Lung (tissue), 12 donors: ENCODE measurements around the gene BMERB1. TPM values are rescaled to one million over a fixed set of nuclear protein-coding genes. Genes with fewer than 3 reads are reported as not detected.
A peak's percentile ranks its signal among the peaks of the same experiment; 100 is the strongest.

Experiments used
- ATAC-seq: fragments of 200-7000 bp; cut with Tn5 transposase; one replicate; pipeline ENCODE4 v1.9.1; 2020; ENCODE audit warnings: moderate number of reproducible peaks; ENCODE audit not compliant: insufficient read depth, low FRiP score
- DNase-seq, 3 donors: peaks; one replicate each; pipeline ENCODE4 v3.0.0-alpha.2; 2013 to 2017
- H3K27ac ChIP-seq, 2 donors: one replicate each; pipeline ENCODE4 v1.5.1; 2013; ENCODE audit warnings: mild to moderate bottlenecking in 2 of 2, moderate library complexity in 2 of 2, control low read depth in 1 of 2, inconsistent platforms in 1 of 2, low read depth in 1 of 2, low read length in 1 of 2
- H3K27me3 ChIP-seq, 3 donors: one replicate each; pipeline ENCODE4 v1.5.1; 2013; ENCODE audit warnings: low read length in 2 of 3; ENCODE audit not compliant: control insufficient read depth in 3 of 3, insufficient read depth in 3 of 3
- H3K36me3 ChIP-seq, 4 donors: one replicate each; pipeline ENCODE4 v1.5.1; 2013; ENCODE audit warnings: low read length in 4 of 4, mild to moderate bottlenecking in 1 of 4, moderate library complexity in 1 of 4; ENCODE audit not compliant: control insufficient read depth in 4 of 4, insufficient read depth in 4 of 4
- H3K4me1 ChIP-seq, 5 donors: one replicate each; pipeline ENCODE4 v1.5.1; 2013; ENCODE audit warnings: low read length in 5 of 5, mild to moderate bottlenecking in 2 of 5, moderate library complexity in 1 of 5; ENCODE audit not compliant: control insufficient read depth in 5 of 5, insufficient read depth in 5 of 5
- H3K4me3 ChIP-seq: one replicate; pipeline ENCODE4 v1.5.1; 2013; ENCODE audit warnings: mild to moderate bottlenecking, control low read depth, moderate library complexity
- H3K9ac ChIP-seq, 2 donors: one replicate each; pipeline ENCODE4 v1.5.1; 2013; ENCODE audit warnings: low read length in 2 of 2, control low read depth in 1 of 2; ENCODE audit not compliant: insufficient read depth in 1 of 2
- H3K9me3 ChIP-seq, 4 donors: one replicate each; pipeline ENCODE4 v1.5.1; 2013; ENCODE audit warnings: low read length in 3 of 4, mild to moderate bottlenecking in 1 of 4, moderate library complexity in 1 of 4; ENCODE audit not compliant: control insufficient read depth in 4 of 4, insufficient read depth in 3 of 4
- CTCF ChIP-seq: IDR thresholded peaks from 2 replicates; pipeline ENCODE4 v1.5.1; 2012; ENCODE audit warnings: mild to moderate bottlenecking; ENCODE audit errors: control extremely low read depth, extremely low read depth
- WGBS, 2 donors: extraction: QIAGEN DNeasy Blood & Tissue Kit; methylation state at CpG; one replicate each; pipeline ENCODE4 v1.1.7; 2013; 5-methylcytosine and 5-hydroxymethylcytosine counted together
- polyA plus RNA-seq, 2 donors: library from polyadenylated mRNA; stranded (reverse); fragments of 200-250 nt; gene quantifications; one replicate each; pipeline ENCODE4 v1.2.1, GENCODE V29; 2013
- total RNA-seq, 2 donors: library from RNA; depleted of rRNA in 1 of 2; stranded (reverse); fragments of >200 nt in 1 of 2; gene quantifications; one replicate each; pipeline ENCODE4 v1.2.1, GENCODE V29; 2014 to 2021
- donor health status: control.
- donor health status: control.
- donor health status: Bipolar disorder and iron deficiency.
- donor health status: healthy.
- donor health status: DM: yes; HTN: yes; CAD: no.

The BMERB1 gene
- total and polyA plus RNA-seq, 4 donors: 5.6 to 17.5 (median 7.9) TPM

DNA sequence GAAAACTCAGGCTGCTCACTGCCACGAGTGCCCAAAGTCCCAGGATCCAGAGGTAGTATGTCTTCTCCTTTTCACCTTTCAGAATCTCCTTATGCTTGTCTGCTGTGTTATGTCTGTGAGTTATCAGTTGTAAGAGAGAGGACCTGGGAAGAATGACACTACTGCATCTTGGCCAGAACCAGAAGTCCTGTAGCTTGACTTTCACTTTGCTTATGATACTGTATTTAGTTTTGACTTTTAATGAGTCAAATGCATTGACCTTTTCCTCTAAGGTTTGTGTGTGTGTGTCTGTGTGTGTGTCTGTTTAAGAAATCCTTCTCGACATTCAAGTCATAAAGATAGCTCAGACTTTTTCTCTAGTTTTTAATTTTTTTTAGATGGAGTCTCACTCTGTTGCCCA lies 43.4 kb downstream of the BMERB1 start:
- no peaks in the 10 kb centered on the region for H3K27me3 ChIP-seq
- DNase-seq (no peak), ATAC-seq (no peak)
- peaks cover 0 to 3% (median 0%) of the 10 kb centered on the region in 4 donors for H3K9me3 ChIP-seq
- no peak overlapping the region for H3K4me3 ChIP-seq
- H3K36me3 ChIP-seq: peaks cover 0 to 3% (median 0%) of the 10 kb centered on the region in 4 donors
- H3K27ac ChIP-seq: no peak overlapping the region
- no peak for TF ChIP-seq CTCF
- H3K9ac ChIP-seq: no peak overlapping the region
- peaks cover 0 to 5% (median 0%) of the 10 kb centered on the region in 5 donors for H3K4me1 ChIP-seq
- 81 to 93% methylated on average over 2 of the region's 2 CpGs for WGBS, 2 donors

- Histone ChIP-seq H3K9ac (no peak overlapping the region), H3K36me3 (peaks cover 0 to 3% (median 0%) of the 10 kb centered on the region in 4 donors), H3K27ac (peak overlapping the region in 1 of 2 donors; percentile 42), H3K4me3 (no peak overlapping the region), H3K4me1 (peaks cover 0 to 5% (median 0%) of the 10 kb centered on the region in 5 donors), H3K9me3 (no peaks in the 10 kb centered on the region), H3K27me3 (no peaks in the 10 kb centered on the region)
- DNase-seq (peak; percentile 27 to 58 (median 44)), ATAC-seq (peak; percentile 62)
- no peak for TF ChIP-seq CTCF
- 56 to 76% methylated on average over 3 of the region's 3 CpGs for WGBS, 2 donors
Measured at GRCh38 chr16:15482068-15482747, 47.8 kb downstream of the BMERB1 start.

GRCh38 chr16:15482748-15483298 lies 48.4 kb downstream of the BMERB1 start:
- no peak for DNase-seq
- 97 to 98% methylated on average over 7 of the region's 7 CpGs for WGBS, 2 donors
- Histone ChIP-seq H3K4me1 (peaks cover 0 to 6% (median 0%) of the 10 kb centered on the region in 5 donors), H3K36me3 (peaks cover 0 to 3% (median 0%) of the 10 kb centered on the region in 4 donors), H3K4me3 (no peak overlapping the region), H3K9ac (no peak overlapping the region), H3K27me3 (no peaks in the 10 kb centered on the region), H3K27ac (no peak overlapping the region), H3K9me3 (no peaks in the 10 kb centered on the region)
- no peak for ATAC-seq
- no peak for TF ChIP-seq CTCF
